Activated T-cell treated with anti-CD3 and anti-CD28 coated beads for 24 hours (primary cell): ENCODE data around the gene CYP27B1.

Source experiments
- DNase-seq: peaks from one replicate; pipeline ENCODE4 v3.0.0-alpha.2; 2020; ENCODE audit warnings: low read depth

The CYP27B1 gene

DNA sequence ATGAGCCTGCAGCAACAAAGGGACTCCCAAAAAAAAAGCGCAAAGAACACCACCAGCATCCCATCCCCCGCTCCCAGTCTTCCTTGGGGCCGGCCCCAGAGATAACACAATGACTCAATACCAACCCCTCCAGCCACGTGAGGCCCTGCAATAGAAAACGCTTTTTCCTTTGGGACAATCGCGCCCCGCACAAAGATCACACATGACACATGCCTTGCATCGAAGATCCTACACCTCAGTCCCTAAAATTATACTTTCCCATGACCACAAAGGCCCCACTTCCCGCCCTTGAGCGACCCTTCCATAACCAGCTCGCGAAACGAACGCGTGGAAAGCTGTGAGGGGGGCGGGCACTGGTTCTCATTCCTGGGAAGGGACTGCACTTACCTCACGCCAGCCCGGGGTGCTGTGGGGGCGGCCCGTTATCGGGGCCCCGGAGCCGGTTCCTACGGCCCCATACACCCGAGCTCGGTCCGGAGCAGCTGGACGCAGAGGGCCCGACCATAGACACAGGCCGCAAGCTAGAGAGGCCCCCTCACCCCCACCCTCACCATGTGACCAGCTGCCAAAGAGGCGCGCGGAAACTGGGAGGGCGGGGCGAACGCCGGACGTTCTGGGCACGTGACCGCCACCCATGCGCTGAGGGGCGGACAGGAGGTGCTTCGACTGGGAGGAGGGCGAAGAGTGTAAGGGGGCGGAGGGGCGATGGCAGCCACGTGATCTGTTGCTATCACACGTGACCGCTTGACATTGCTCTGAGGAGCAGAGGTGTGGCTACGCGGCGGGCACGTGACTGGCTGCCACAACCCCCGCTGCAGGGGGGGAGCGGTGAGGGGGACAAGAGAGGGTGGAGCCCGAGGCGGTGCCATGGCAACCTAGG lies 14.8 kb downstream of the CYP27B1 start, which contains the start of gene CDK4:
Gene CDK4, minus strand, starts transcription at position 523 of the 880 bp plus-strand sequence. CDS start 593 bp downstream, outside the sequence.
- DNase-seq: peak; percentile 98

DNA sequence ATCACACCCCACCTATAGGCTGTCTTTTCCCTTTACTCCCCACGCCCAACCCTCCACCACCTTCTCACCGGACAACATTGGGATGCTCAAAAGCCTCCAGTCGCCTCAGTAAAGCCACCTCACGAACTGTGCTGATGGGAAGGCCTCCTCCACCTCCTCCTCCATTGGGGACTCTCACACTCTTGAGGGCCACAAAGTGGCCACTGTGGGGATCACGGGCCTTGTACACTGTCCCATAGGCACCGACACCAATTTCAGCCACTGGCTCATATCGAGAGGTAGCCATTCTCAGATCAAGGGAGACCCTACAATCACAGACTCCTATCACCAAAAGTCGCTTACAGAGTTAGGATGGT lies 15.5 kb downstream of the CYP27B1 start:
- no peak for DNase-seq

DNA sequence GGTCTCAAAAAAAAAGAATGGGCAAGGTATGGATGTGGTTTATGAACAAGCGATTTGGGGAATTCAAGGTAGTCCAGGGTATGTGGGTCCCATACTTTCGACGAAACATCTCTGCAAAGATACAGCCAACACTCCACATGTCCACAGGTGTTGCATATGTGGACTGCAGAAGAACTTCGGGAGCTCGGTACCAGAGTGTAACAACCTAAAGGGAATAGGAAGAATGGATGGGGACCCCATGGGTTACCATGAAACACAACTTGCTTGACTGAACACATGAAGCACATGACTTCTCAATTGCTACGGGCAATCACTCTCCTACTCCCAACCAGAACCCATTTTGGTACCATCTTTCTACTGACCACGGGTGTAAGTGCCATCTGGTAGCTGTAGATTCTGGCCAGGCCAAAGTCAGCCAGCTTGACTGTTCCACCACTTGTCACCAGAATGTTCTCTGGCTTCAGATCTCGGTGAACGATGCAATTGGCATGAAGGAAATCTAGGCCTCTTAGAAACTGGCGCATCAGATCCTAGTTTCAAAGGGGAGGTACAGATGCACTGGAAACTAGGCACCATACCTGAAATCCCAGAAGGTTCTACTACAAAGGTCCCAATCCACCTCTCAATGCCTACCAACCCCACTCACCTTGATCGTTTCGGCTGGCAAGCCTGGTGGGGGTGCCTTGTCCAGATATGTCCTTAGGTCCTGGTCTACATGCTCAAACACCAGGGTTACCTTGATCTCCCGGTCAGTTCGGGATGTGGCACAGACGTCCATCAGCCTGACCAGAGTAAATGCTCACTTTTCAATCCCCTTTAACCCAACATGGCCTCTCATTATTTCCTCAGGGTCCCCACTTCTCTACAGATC lies 16.1 kb downstream of the CYP27B1 start:
- no peak for DNase-seq

DNA sequence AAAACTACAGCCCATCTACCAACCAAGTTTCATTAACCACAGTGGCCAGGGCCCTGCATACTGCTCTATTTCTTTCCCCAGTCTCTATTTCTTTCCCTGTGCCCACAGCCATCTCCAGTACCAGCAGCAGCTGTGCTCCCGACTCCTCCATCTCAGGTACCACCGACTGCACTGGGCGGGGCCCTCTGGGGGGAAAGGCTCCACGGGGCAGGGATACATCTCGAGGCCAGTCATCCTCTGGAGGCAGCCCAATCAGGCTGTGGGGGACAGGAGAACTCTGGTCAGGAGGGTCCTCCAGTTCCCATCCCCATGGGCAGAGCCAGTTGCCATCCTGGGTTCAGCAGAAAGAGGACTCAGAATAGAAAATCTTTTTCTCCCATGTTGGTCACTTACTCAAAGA lies 17.8 kb downstream of the CYP27B1 start:
- DNase-seq: no peak

DNA sequence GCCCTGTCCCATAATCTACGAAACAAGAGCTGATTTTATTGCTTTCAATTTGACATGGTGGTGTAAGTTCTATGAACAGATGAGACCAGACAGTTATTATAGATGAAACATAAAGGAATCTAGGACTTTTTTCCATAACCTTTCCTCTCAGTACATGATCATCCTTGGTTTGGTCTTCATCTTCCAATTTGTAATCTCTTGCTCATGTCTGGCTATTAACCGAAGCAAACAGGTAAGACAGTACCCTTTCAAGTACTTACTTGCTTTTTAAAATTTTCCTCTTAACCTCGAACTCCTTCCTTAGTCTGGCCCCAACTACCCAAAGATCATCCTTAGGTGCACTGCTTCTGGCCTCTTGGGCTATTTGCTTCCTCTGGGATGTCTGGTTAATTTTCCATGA lies 20.9 kb downstream of the CYP27B1 start:
- DNase-seq: no peak

DNA sequence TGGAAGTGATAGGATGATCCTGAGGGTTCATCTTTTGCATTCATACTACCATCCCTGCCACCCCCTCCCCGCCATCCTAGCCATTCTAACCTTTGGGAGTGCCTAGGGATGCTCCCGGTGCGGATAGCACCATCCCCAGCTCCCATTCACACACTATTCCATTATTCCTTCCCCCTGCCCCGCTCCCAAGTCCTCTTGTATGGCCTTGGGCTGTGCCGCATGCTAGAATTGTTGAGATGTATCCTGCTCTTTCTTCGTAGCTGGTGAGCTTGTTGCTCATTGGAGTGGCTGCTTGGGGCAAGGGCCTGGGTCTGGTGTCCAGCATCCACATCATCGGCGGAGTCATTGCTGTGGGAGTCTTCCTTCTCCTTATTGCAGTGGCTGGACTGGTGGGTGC lies 21.4 kb downstream of the CYP27B1 start:
- no peak for DNase-seq

DNA sequence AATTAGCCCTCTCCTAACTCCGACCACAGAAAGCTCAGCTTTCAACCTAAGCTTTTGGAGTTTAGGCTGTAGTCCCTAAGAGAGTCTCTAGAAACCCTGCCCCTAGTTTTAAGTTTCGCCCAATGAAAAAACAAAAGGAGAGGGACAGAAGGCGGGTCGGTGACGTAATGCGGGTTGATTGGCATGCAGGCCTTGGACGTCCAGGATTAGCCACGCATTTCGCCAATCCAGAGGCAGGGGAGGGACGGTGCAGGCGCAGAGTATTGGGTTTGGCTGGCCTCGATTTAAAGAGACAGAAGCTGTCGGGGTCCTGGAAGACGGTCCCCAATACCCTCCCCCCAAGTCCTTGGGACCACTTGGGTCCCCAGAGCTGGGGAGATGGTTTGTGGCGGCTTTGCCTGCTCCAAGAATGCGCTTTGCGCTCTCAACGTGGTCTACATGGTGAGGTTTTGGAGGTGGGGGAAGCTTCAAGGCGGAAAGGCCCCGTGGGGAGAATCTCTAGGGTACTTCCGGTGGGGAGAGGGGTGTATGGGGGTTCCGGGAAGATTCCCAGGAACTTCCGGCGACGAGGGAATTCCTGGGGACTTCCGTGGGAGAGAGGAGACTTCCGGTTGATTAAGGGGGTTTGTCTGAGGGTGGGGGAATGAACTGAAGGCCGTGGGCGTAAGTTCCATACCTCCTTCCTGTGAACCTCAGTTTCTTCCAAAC lies 21.9 kb downstream of the CYP27B1 start, which contains the start of gene TSPAN31:
Gene TSPAN31, plus strand, starts transcription at position 263 of the 708 bp plus-strand sequence. Its CDS starts 116 bp downstream, at position 379.
- peak; percentile 93 for DNase-seq

DNA sequence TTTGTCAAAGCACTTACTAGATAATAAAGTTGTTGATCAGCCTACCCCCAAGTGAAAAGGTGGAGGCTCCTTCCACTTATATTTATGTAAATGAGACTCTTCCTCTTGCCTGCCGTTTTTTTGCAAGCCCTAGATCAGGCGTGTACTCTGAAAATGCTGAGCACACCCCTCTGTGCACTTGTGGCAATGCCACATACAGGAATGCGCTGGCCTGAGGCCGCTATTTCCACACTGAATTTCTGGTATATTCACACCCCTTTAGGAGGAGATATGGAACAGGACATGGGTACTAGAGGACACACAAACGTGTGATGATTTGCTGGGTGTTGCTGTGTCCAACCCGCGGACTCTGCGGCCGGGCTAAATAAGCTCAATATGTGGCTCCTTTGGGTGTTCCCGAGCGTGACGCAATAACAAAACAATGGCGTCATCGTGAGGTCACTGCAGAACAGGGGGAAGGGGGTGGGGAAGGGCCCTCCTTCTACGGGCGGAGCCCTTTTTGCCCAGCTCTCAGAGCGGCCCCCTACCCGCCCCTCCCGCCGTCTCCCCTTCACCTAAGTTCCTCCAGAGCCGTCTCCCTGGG lies 22.6 kb downstream of the CYP27B1 start:
- peak; percentile 54 for DNase-seq

DNA sequence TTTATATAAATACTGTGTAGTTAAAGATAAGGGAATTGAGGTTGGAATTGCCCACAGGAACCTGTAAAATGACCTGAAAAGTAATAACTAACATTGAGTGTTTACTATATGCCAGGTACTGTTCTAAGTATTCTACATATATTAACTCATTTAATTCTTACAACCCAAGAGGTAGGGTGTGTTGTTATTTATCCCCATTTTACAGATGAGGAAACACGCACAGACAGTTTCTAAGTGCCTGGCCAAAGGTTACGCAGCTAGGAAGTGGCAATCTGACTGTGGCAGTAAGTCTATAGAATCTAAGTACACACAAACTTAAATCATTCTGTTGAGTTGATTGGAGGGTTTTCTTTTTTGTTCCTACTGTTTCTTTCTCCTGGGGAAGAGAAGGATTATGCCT lies 23.1 kb downstream of the CYP27B1 start:
- no peak for DNase-seq

DNA sequence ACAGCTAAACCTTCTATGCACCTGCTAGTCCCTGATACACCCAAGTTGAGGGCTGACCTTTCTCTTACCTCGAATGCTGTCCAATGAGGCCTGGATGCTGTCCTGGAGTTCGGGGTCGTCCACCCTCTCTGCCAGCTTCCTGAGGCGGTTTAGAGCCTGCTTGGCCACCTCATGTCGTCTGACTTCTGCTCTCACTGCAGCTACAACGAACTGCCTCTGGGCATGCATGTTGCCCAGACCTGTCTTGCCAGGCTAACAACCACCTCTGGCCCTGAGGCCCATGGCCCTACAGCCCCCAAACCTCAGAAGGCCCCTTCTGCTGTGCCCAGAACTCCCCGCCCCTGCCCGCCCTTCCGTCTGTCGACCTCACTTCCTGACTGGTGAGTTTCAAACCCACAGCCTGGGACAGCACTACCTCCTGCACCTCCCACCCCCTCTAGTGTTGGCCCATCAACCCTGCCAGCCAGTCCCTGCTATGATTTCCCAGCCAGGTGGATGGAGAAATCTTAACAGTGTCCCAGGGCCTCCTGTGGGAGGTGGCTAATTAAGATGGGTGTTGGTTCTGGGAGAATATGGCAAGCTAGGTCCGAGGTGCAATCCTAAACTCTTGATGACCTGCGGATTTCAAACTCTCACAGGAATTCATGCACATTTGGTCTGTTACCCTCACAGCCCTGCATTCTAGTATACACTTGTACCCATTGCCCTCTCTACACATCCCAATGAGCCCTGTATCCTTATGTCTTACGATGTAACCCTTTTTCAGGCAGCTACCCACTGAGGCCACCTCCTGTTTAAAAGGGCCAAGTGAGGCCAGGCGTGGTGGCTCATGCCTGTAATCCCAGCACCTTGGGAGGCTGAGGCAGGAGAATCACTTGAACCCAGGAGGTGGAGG lies 24.8 kb downstream of the CYP27B1 start:
- peak; percentile 74 for DNase-seq

DNA sequence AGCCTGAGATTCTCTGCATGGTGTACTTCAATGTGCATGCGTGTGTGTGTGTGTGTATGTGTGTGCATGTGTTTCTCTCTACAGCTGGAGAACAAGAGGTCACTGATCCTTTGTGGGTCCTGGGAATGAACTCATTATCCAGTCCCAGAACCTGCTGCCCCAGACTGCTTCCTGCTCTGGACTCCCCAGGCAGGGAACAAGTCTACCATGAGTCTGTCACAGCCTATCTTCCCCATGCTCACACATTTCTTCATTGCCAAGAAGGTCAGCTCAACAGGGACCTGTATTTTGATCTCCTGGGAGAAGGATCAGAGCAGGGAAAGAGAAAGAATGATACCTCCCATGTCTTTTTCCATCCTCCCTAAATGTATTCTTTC lies 25.5 kb downstream of the CYP27B1 start:
- DNase-seq: no peak

DNA sequence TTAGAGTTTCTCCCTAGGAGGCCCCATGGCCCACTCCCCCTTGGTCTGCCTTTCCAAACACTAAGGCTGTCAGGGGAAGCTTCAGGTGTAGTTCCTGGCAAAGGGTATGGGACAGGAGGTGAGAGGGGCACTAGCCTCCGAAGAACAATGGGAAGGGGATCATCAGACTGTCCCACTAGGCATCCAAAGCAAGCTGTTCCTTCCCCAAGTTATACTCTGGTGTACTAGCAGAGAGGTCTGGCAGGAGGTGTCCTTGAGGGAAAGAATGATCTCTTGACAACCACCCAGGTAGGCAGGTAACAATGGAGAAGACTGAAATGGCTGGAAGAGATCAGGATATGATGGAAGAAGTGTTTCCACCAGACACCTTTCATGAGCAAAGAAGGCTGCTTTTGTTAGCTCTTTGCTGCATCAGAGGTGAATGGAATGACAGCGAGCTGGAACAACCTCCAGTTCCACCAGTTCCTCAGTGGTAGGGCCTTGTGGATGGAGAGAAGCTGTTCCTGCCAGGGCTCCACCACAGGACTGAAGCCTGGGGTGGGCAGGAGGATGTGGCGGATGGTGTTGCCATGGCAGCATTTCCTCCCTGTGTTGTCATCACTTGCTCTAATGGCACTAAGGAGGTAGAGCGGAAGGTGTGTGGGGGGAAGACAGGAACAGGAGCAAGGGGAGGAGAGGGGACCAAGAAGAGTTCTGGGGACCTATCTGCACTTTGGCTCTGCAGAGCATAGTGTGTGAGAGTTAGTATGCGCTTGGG lies 26.0 kb downstream of the CYP27B1 start:
- DNase-seq: peak; percentile 60

DNA sequence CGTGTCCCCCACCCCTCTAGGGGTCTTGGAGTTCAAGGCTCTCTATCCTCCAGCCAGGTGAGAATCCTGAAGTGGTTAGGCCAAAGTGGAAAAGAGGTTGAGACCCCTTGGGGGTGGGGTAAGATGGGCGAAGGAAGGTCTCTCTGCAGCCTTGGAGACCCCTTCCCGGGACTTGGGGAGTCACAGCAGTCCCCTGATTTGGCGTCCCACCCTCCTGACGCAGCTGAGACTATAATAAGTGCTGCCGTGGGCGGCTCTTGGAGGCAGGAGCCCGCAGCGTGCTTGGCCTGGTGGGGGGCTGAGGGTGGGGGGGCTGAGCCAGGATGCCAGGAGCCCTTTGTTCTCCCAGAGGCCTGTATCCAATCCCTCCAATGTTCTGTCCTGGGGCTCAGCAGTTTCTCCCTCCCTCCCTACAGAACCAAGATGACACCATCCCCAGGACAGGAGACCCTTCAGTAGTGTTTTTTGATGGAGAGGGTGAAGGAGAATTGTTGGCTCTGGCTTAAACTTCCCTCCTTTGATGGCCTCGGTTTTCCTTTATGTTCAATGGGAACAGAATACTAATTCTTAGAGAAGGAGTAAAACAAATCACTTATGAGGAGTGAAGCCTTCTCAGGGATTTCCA lies 26.9 kb downstream of the CYP27B1 start:
- no peak for DNase-seq

DNA sequence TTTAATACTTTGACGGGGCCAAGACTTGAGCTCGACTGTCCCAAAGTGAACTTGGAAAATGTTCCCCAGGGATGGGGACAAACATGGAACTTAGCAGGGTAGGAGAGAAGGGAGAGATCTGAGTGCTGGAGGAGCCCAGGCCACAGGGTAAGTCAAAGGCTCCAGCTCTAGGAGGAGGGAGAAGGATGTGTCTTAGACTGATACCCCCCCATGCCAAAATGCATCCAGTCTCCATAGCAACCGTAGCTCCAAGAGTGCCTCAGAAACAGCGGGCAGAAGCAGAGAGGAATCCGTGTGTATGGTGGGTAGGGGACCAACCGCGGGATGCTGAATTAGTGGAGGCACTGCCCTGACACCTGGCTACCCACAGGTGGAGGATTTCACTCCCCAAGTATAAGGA lies 27.5 kb downstream of the CYP27B1 start:
- no peak for DNase-seq

DNA sequence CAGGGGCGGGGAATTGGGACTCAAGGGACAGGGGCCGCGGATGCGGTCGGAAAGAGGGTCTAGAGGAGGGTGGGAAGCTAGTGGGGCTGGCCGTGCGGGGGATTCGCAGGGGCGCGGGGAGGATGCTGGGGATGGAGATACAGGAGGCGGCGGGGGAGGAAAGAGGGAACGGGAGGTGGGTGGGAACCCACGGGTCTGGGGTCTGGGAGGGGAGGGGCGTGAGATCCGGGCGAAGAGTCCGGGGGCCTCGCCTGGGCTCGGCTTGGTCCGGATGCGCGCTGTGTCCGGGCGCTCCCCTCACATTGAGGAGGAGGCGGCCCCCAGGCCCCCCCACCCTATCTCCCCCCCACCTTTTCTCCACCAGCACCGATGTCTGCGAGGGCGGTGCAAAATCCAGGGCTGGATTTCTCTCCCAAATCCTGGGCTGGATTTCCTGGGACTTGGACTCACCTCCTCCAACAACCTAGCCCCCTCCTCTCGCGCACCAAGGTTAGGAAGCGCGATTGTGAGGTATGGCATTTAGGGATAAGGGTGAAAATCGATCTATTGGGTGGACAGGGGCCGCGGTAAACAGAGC lies 28.1 kb downstream of the CYP27B1 start, which contains the start of gene AGAP2:
Gene AGAP2, minus strand, starts transcription at position 82 of the 577 bp plus-strand sequence. CDS start 496 bp downstream, outside the sequence.
- DNase-seq: no peak

DNA sequence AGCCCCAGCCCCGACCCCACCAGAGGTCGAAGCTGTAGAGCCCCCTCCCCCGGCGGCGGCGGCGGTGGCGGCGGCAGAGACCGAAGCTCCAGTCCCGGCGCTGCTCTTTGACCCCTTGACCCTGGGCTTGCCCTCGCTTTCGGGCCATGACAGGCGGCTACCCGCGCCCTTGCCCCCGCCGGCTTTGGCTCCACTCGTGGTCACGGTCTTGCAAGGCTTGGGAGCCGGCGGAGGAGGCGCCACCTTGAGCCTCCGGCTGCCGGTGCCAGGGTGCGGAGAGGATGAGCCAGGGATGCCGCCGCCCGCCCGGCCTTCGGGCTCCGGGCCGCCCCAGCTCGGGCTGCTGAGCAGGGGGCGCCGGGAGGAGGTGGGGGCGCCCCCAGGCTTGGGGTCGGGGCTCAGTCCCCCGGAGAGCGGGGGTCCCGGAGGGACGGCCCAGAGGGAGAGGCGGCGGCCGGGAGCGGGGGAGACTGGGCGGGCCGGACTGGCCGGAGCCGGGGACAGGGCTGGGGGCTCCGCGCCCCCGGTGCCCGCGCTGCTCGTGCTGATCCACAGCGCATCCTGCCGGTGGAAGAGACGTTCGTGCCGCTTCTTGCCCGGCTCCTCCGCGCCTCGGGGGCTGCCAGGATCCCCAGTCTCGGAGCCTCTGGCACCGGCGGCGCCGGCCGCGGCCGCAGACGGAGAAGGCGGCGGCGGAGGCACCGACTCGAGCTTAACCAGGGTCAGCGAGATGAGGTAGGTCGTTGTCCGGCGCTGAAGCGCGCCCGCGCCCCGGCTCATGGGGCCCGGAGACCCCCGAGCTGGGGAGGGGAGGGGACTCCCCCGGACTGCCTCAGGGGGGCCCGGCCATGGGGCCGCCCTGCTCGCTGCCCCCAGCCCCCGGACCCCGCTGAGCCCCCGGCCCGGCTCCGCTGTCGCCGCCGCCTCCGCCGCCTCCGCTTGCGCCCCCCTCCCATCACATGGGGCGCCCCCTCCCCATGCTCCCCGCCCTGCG lies 29.1 kb downstream of the CYP27B1 start:
- no peak for DNase-seq

DNA sequence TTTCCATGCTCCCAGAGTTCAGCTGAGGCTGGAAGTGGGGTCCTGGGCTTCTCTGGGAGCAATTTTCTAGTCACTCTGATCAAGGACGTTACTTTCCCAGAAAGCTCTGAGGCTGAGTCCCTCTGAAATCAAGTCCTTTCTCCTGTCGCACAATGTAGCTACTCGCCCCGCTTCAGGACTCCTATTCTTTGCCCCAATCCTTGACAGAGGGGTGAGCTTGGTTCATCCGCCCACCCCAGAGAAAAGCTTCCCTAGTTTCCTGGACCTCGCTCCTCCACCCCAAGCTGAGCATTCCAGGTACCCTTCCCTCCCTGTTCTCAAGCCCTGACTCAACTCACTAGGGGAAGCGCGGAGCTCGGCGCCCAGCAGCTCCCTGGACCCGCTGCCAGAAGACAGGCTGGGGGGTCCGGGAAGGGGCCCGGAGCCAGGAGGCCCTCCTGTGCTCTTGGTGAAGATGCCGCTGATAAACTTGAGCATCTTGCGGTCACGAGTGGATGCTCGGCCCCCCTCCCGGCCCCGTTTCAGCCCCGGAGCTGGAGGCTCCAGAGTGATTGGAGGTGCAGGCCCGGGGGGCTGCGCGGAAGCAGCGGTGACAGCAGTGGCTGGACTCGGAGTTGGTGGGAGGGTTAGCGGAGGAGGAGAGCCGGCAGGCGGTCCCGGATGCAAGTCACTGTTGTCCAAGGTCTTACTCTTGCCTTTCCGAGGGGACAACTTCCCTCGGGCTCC lies 30.0 kb downstream of the CYP27B1 start:
- no peak for DNase-seq
